Measurements from ENCODE around the gene PGLYRP2.
"Not testable (repeated sequence)": the region's sequence is repeated elsewhere in the genome, so short reads cannot be mapped to it uniquely, and the experiment has no call there.

The PGLYRP2 gene, protein sequence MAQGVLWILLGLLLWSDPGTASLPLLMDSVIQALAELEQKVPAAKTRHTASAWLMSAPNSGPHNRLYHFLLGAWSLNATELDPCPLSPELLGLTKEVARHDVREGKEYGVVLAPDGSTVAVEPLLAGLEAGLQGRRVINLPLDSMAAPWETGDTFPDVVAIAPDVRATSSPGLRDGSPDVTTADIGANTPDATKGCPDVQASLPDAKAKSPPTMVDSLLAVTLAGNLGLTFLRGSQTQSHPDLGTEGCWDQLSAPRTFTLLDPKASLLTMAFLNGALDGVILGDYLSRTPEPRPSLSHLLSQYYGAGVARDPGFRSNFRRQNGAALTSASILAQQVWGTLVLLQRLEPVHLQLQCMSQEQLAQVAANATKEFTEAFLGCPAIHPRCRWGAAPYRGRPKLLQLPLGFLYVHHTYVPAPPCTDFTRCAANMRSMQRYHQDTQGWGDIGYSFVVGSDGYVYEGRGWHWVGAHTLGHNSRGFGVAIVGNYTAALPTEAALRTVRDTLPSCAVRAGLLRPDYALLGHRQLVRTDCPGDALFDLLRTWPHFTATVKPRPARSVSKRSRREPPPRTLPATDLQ

DNA sequence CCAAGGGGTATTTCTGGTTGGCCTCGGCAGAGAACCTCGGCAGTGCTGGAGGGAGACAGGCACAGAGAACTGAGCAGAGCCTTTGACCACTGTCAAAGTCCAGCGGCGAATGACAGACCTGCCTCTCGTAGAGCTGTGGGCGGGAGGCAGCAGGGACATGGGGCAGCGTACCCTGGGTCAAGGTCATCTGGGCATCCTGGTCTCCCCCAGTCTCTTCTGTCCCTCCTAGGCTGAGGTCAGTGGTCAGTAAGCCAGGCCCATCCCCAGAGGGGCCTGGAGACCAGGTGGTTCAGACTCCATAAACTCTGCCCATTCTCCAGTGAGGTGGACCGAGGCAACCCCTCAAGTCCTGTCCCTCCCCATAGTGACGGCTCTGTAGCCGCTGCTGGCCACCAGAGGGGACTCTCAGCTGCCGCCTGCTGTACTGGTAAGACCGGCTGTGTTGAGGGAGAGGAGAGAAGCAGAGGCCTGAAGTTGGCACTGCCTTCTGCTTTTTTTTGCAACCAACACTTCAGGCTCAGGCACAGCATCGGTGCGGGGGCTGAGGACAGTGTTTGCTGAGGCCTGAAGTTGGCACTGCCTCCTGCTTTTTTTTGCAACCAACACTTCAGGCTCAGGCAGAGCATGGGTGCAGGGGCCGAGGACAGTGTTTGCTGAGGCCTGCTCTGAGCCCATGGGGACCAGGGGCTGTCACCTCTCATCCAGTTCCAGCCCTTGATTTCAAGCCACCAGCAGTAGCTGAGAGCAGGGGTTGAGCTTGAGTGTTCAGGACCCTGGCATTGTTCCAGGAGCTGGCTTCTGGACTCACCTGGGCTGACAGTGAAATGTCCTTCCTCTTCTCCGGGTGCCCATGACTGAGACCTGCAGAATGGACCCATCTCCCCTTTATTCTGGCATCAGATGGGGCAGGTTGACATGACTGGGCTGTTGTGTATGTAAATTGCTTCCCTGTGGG lies at the start of gene PGLYRP2:
Gene PGLYRP2 (minus strand): TSS at position 111 of the 955 bp plus-strand sequence. CDS start 130 bp downstream, outside the sequence.
- DNase-seq: no peak

DNA sequence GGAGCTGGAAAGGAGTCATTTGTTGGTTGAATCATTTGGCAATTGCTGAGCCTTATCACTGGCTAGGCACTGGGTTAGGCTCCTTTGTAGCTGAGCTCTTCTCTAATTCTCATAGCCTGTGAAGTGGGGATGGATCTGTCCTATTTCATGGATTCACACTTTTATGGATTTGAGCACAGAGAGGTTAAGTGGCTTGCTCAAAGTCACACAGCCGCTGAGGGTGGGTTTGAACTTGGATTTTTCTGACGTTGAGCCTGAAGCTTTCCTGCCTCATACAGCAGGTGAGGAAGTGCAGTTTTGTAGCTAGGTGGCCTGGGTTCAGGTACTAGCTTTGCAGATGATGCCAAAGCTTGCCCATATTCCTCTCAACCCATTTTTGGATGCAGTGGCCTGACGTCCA lies 48.4 kb upstream of the PGLYRP2 start:
- DNase-seq: no peak

DNA sequence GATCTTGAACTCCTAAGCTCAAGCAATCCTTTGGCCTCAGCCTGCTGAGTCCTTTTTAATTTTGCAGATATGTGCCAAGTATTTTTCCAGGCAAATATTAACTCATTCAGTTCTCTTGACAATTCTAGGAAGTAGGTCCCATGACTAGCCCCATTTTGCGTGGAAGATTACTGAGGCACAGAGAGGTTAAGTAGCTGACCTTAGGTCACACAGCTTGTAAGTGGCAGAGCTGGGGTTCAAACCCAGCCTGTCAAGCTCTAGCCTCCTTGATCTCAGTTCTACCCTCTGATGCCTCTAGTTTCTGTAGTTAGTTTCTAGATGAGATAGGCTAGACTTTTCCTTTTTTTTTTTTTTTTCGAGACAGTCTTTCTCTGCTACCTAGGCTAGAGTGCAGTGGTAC lies 47.1 kb upstream of the PGLYRP2 start:
- no peak for DNase-seq

DNA sequence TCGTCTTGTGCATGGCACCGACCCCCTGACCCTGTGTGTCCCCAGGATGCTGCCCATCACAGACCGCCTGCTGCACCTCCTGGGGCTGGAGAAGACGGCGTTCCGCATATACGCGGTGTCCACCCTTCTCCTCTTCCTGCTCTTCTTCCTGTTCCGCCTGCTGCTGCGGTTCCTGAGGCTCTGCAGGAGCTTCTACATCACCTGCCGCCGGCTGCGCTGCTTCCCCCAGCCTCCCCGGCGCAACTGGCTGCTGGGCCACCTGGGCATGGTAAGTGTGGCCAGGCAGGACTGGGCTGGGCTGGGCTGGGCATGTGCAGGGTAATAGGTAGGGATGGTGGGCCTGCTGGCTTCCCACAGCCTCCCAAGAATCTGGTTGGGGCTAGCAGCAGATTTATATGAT lies 46.0 kb upstream of the PGLYRP2 start:
- no peak for DNase-seq

DNA sequence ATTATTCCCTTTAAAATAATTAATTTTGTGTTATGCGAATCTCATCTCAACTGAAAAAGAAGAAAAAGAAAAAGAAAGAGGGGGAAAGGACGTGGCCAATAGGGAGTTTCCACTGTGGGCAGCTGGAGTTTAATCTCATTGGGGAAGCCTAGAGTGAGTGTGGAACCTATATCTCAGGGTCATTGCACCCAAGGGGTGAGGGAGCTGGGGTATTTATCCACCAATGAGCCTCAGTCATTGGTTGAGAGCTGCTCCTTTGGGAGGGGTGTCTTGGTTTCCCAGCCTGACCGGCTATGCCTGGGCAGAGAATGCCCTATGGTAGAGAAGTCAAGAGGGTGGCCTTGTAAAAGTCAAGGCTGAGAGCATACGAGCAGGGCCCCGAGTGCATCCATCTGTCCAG lies 45.5 kb upstream of the PGLYRP2 start:
- no peak for DNase-seq

DNA sequence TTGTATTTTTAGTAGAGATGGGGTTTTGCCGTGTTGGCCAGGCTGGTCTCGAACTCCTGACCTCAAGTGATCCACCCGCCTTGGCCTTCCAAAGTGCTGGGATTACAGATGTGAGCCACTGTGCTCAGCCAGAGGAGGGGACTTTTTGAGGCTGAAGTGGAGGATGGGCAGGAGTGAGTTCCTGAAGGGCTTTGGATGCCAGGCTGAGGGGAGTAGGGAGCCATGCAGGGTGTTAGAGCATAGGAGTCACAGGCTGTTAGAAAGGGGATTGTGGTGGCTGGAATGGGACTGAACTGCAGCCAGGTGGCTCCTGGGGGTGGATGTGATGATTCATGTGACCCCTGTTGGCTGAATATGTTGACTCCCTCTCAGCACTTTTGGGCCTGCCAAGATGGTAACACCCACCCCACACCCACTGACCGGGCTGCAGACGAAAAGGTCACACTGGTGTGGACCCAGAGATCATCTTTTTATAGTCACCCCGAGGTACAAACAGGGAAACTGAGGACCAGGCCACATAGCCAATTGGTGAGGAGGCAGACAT lies 40.2 kb upstream of the PGLYRP2 start:
- no peak for DNase-seq

DNA sequence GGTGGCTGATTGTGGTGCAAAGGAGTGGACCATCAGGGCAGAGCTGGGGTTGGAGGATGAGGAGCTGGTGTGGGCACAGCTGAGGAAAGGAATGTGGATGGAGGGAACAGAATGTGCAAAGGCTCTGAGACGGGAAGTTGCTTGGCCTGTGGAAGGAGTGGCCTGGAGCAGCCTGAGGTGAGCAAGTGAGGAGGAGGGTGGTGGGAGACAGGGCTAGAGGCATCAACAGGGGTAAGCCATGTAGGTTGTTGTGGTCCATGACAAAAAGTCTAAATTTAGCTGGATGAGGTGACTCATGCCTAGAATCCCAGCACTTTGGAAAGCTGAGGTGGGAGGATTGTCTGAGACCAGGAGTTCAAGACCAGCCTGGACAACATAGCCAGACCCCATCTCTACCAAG lies 38.5 kb upstream of the PGLYRP2 start:
- no peak for DNase-seq

DNA sequence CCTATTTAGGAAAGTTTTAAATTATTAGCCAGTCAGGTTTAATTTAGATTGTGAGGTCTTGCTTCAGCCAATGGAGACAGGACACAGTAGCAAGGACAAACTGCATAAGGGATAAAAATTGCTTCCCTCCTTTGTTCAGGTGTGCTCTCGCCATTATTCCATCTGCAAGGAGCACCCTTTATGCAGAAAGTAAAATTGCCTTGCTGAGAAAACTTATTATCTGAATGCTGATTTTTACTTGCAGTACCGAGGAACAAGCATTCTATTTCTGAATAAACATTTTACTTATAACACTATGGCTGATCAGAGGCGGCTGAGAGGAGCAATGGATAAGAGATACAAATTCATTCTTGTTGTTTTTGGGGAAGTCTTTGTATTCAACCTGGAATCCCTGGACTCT lies 37.1 kb upstream of the PGLYRP2 start:
- no peak for DNase-seq

DNA sequence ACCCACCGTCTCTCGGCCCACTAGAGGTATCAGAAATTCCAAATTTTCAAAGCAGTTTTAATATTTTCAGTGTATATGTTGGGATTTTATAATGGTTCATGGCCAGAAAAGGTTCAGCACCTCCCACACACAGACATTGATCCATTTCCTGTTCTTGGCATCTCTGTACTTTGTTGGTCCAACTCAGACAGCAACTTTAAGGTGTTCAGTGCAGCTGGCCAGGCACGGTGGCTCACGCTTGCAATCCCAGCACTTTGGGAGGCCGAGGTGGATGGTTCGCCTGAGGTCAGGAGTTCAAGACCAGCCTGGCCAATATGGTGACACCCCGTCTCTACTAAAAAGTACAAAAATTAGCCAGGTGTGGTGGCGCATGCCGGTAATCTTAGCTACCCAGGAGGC lies 35.9 kb upstream of the PGLYRP2 start:
- DNase-seq: not testable (repeated sequence)

DNA sequence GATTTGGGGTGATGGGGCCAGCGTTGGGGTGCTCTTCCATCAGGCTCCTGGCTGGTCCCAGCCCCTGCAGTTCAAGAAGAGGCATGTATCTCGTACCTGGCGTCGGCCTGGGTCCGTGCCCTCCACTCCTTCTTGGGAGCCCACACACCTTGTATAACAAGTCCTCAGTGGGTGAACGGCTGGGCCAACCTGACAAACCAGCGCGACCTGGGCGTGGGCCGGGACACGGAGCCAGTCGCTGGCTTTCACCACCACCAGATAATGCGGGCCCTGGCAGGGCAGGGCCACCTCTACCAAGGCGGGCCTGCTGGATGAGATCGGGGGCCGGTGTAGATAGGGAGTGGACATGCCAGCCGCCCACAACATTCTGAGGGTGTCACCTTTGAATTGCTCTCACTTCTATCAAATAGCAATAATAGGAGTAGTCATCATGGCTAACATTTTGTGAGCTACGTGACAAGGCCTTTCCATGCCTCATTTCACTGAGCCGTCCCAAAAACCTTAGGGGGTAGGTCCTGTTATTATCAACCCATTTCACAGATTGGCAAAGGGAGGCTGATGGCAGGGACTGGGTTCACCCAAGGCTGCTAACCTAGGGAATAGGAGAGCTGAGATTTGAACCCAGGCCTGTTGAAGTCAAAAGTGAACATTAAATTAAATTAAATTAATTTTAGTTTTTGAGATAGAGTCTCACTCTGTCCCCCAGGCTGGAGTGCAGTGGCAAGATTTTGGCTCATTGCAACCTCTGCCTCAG lies 32.5 kb upstream of the PGLYRP2 start:
- DNase-seq: no peak

DNA sequence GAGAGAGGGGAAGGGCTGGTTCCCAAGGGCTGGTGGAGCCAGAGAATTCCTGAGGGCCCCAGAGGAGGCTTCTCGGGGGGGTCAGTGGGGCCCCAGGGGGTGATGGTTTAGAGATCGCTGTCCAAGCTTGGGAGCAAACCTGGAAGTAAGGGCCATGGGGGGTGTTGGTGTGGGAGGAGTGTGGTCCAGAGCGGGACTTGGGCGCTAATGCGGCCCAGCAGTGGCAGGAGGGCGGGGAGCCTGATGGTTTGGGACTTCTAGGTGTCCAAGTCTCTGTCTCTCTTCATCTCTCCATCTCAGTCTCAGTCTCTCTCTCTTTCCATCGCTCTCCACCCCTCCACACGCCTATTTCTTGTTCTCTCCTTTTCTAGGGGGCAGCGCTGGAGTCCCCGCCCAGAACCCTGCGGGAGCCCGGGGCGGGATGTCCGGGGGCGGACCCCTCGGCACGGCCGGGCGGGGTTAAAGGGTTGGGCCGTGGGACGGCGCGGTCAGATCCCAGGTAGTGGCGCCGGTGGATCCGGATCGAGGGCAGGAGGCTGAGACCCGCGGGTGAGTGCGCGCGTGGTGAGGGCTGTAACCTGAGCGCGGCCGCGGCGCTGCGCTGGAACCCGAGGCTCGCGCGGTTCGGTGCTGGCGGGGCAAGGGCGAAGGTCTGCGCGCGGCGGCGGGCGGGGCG lies 28.9 kb upstream of the PGLYRP2 start, which contains the start of gene CYP4F22:
Gene CYP4F22 (plus strand): TSS at position 491 of the 676 bp plus-strand sequence. CDS start 16,812 bp downstream, outside the sequence.
- DNase-seq: no peak

DNA sequence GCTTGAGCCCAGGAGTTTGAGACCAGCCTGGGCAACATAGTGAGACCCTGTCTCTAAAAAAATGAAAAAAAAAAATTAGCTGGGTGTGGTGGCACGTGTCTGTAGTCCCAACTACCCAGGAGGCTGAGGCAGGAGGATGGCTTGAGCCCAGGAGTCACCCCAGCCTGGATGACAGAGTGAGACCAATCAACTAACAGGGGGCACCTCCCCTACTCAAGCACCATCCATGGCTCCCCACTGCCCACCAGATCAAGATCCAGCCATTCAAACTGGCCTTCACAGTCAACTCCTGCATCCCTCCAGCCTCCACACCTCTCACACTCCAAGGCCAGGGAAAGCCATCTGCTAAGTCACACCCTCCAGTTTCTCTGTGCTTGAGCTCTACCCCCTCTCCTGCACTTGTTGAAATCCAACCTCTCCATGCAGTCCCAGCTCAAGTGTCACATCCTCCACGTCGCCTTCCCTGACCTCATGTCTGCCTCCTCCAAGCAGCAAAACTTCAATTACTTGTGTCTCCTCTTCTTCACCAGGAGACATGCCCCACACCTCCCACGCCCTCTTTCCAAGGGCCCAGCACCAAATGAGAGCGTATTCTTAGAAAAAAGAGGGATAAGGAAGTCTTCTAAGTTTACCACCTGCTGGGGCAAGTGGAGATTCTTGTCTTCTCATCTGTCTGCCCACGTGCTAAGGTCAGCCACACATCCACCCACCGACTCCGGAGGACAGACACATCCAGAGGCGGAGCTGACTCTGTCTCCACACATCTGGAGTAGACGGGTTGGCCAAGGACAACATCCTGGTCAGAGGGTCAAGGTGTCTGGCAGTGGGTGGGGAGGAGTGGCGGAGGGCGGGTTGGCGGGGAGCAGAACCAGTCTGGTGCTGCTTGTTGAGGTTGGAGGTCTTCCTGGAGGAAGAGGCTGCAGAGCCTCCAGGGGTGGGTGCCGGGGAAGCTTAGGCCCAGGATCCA lies 28.1 kb upstream of the PGLYRP2 start:
- no peak for DNase-seq

DNA sequence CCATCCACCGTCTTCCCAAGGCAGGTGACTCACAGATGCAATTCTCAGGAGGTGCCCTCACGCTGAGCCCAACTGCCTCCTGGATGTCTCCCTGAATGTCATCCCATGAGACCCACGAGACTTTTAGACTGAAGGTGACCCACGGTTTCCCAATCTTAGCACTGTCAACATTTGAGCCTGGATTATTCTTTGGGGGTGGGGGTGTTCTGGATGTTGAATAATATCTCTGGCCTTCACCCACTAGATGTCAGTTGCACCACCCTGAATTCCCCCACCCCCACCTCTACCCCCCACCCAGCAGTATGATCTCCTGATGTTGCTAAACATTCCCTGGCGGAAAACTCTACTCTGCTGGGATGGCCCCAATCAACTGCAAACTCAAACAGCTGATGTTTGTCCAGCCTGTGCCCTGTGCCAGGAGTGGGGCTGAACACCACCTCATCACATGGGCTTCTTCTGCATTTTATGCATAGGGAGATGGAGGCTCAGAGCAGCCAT lies 26.8 kb upstream of the PGLYRP2 start:
- no peak for DNase-seq

DNA sequence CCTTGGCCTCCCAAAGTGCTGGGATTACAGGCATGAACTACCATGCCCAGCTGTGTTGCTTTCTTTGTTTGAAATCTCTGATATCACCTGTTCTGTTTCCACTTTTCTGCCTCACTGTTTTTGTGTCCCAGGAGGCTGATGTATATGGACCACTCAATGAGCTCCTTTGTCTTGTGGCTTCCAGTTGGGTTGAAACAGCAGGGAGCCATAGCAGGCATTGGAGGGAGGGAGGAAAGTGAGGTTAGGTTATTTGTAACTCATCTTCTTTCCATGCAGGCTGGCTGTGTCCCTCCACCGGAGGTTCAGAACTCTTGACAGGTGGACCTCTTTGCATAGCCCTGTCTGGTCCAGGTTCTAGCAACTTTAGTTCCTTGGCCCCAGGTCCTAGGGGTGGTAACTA lies 23.0 kb upstream of the PGLYRP2 start:
- DNase-seq: no peak

DNA sequence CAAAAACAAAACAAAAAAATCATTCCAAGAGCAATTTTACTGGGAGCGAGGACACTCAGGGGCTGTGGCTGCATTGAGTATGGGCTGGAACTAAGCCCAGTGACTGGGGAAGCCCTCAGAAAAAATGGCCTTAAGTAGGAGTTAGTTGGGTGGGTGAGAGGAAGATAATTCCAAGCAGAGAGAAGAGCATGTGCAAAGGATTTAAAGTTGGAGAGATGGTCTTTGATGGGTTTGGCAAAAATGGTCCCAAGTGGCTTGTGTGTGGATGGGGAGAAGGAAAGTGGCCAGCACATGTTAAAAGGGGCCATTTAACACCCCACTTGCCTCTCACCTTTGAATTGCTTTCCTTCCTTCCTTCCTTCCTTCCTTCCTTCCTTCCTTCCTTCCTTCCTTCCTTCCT lies 22.3 kb upstream of the PGLYRP2 start:
- DNase-seq: no peak

DNA sequence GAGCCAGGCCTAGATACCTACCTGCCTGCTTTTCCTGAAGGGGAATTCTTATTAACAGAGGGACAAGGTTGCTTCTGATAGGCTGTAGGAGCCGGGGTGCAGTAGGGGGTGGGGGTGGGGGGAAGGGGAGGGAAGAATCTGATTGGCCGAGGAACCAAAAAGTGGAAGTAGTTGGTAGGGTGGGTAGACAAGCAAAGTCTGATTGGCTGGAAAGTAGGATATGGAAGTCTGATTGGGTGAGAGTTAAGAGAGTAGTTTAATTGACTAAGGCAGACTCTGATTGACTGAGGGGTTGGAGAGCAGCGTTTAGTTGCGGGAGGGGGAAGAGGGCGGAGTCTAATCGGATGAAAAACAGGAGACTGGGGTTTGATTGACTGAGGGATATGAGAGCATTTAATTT lies 19.6 kb upstream of the PGLYRP2 start:
- no peak for DNase-seq

DNA sequence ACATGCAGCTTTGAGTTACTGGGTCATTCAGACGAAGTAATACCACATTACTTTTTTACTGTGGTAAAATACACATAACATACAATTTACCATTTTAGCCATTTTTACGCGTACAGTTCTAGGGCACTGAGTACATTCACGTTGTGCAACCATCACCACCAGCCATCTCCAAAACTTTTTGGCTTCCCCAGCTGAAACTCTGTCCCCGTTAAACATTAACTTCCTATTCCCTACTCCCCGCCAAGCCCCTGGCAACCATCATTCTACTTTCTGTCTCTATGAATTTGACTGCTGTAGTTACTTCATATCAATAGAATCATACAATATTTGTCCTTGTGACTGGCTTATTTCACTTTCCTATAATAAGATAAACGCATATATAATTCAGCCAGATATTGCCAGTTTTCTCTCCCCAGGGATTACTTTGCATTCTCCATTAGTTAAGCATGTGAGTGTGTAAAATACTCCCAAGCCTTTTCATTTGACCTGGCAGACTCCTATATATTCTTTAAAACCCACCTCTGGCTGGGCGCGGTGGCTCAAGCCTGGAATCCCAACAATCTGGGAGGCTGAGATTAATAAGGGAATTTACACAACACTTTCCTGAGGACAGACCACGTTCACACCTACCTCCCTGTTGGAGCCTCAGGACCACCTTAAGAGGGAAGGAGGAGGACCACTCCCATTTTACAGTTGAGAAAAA lies 19.0 kb upstream of the PGLYRP2 start:
- no peak for DNase-seq

DNA sequence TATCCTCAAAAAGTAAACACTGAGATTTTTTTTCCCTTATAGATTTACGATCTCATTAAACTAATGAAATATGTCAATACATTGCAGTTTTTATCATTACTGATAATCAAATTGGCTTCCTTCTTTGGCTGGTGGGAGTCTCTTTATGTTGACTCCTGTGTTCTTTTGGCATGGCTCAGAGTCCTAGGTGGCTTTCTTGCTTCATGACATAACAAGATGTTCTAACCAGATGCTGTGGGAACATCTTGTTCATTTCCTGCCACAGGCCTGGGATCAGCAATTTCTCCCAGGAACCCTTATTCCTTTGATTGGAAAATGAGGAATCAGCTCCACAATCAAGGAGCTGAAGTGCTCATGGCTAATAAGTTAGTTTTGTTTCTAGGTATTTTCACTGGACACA lies 15.8 kb upstream of the PGLYRP2 start:
- DNase-seq: no peak

DNA sequence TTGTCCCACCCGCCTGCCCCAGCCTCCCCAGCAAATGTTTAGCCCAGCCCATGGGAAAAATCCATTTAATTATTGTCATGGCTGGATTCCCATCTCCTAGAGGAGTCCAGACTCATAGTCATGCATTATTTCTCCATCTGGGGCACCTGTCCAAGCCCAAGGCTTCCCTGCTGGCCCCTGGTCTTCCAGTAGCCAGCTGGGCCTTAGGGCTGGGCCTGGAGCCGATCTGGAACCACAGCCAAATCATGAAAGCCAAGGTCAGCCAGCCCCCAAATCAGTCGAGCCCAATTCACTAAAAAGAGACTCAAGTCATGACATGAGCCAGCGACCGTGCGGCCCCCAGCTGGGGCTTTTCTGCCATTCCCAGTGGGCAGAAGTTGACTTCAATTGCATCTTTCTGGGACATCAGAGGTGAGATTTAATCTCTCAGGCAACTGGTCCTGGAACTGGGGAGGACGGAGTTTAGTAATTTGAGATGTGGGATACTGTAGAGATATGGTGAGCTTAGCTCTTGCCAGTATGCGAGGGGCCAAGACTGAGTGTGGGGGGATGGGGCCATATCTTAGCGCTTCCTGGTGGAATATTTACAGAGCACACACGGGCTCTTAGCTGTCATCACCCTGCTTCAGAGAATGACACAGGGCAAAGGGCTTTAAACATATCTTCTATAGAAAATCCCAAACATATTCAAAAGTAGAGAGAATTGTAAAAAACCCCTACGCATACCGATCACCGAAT lies 9.4 kb upstream of the PGLYRP2 start:
- no peak for DNase-seq

Measured in fibroblast of skin of right biceps (primary cell).